CD8-positive, alpha-beta memory T cell (primary cell): ENCODE measurements around the gene RAB10. TPM values are rescaled to one million over a fixed set of nuclear protein-coding genes. Genes with fewer than 3 reads are reported as not detected.
A peak's percentile ranks its signal among the peaks of the same experiment; 100 is the strongest.

Experiments used
- CTCF ChIA-PET: fragments of 350-600 bp; sonication (Branson Sonifier 250); formaldehyde crosslinking; loops from one replicate; lab custom pipeline; 2021; ENCODE audit warnings: antibody characterized with exemption; lab: Charles Lee
- POLR2A ChIA-PET: fragments of 350-600 bp; sonication (Branson Sonifier 250); formaldehyde crosslinking; loops from one replicate; lab custom pipeline; 2021; ENCODE audit warnings: antibody characterized with exemption; lab: Charles Lee
- DNase-seq, 5 donors: peaks; one replicate each; pipeline versions ENCODE4 v3.0.0 to v3.0.0-alpha.2; 2020 to 2022; ENCODE audit warnings: mixed read lengths in 1 of 5
- H3K27ac ChIP-seq: one replicate; pipeline ENCODE4 v1.7.0; 2013; ENCODE audit warnings: low read depth, mild to moderate bottlenecking, low read length, moderate library complexity
- H3K27me3 ChIP-seq: 2 replicates; pipeline ENCODE4 v1.7.0; 2013; ENCODE audit warnings: low read length, mild to moderate bottlenecking; ENCODE audit not compliant: insufficient read depth, poor library complexity, severe bottlenecking
- H3K36me3 ChIP-seq: 2 replicates; pipeline ENCODE4 v1.7.0; 2013; ENCODE audit warnings: mild to moderate bottlenecking, low read length, moderate library complexity; ENCODE audit not compliant: insufficient read depth
- H3K4me1 ChIP-seq: 2 replicates; pipeline ENCODE4 v1.7.0; 2013; ENCODE audit warnings: mild to moderate bottlenecking, low read length, moderate library complexity; ENCODE audit not compliant: insufficient read depth
- H3K4me3 ChIP-seq: 2 replicates; pipeline ENCODE4 v1.7.0; 2013; ENCODE audit warnings: mild to moderate bottlenecking, low read length
- H3K9me3 ChIP-seq: 2 replicates; pipeline ENCODE4 v1.7.0; 2013; ENCODE audit warnings: mild to moderate bottlenecking, low read length
- H3K27ac Mint-ChIP-seq, 8 donors: one replicate each; pipeline ENCODE4 v1.8.0; 2020 to 2021; ENCODE audit warnings: mixed read lengths in 8 of 8, mild to moderate bottlenecking in 6 of 8, inconsistent platforms in 3 of 8, moderate library complexity in 3 of 8
- H3K27me3 Mint-ChIP-seq, 2 donors: one replicate each; pipeline ENCODE4 v1.8.0; 2020 to 2021; ENCODE audit warnings: mixed read lengths in 2 of 2, mild to moderate bottlenecking in 1 of 2, moderate library complexity in 1 of 2
- H3K36me3 Mint-ChIP-seq, 3 donors: one replicate each; pipeline ENCODE4 v1.8.0; 2020 to 2021; ENCODE audit warnings: mixed read lengths in 3 of 3, inconsistent platforms in 1 of 3, mild to moderate bottlenecking in 1 of 3
- H3K4me1 Mint-ChIP-seq, 3 donors: one replicate each; pipeline ENCODE4 v1.8.0; 2020 to 2021; ENCODE audit warnings: mixed read lengths in 3 of 3, inconsistent platforms in 1 of 3, mild to moderate bottlenecking in 1 of 3
- H3K4me3 Mint-ChIP-seq, 7 donors: one replicate each; pipeline ENCODE4 v1.8.0; 2020 to 2021; ENCODE audit warnings: mixed read lengths in 7 of 7, mild to moderate bottlenecking in 6 of 7, moderate library complexity in 4 of 7, inconsistent platforms in 2 of 7
- H3K9me3 Mint-ChIP-seq, 5 donors: one replicate each; pipeline ENCODE4 v1.8.0; 2020 to 2022; ENCODE audit warnings: mixed read lengths in 5 of 5, mild to moderate bottlenecking in 3 of 5, moderate library complexity in 2 of 5, inconsistent platforms in 1 of 5
- polyA plus RNA-seq: library from polyadenylated mRNA; unstranded; fragments of 300-500 nt; fragmentation: Illumina TruSeq; gene quantifications from one replicate; pipeline ENCODE4 v1.2.3, GENCODE V29; 2021
- total RNA-seq, 2 experiments: library from RNA; stranded (reverse); gene quantifications; one replicate each; pipeline ENCODE4 v1.2.3, GENCODE V29; 2021

RAB10 gene
- total and polyA plus RNA-seq, 3 experiments from 2014 or later = 93.3 to 167 (median 155) TPM

DNA sequence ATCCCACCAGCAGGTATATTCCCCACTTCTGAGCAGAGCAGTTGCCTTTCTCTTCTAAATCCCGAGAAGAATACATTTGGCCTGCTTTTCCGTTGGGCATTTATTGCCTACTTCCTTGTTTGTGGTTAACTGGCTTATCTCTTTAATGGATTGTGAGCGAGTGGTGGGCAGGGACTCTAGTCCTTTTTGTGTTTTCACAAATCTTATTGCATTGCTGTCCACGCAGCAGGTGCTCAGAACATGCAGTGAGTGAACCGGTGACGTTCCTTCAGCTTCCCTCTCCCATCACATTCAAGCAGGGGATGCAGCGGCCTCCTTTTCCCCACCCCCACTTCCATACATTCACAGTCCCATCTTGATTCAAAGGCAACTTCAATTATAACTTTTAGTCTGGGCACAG is 110.1 kb downstream of the RAB10 start:
- Histone ChIP-seq H3K27me3 (no peaks in the 10 kb centered on the region), H3K27ac (no peak overlapping the region), H3K4me1 (no peaks in the 10 kb centered on the region), H3K36me3 (no peaks in the 10 kb centered on the region), H3K4me3 (no peak overlapping the region), H3K9me3 (no peaks in the 10 kb centered on the region)
- H3K27me3 Mint-ChIP-seq = peaks cover 1 to 5% of the 10 kb centered on the region in 2 donors
- no peak overlapping the region for H3K27ac Mint-ChIP-seq
- H3K4me1 Mint-ChIP-seq = no peaks in the 10 kb centered on the region
- no peaks in the 10 kb centered on the region for H3K9me3 Mint-ChIP-seq
- POLR2A ChIA-PET = no interaction called here
- H3K4me3 Mint-ChIP-seq = no peak overlapping the region
- CTCF ChIA-PET = interaction anchor here (0.7 to 2.4 kb wide), 4 partner anchors 7 to 285 kb away, joined by 3 to 12 read pairs (median 8); no protein-coding TSS in a partner anchor
- peaks cover 0 to 2% (median 0%) of the 10 kb centered on the region in 3 donors for H3K36me3 Mint-ChIP-seq
- DNase-seq = no peak

DNA sequence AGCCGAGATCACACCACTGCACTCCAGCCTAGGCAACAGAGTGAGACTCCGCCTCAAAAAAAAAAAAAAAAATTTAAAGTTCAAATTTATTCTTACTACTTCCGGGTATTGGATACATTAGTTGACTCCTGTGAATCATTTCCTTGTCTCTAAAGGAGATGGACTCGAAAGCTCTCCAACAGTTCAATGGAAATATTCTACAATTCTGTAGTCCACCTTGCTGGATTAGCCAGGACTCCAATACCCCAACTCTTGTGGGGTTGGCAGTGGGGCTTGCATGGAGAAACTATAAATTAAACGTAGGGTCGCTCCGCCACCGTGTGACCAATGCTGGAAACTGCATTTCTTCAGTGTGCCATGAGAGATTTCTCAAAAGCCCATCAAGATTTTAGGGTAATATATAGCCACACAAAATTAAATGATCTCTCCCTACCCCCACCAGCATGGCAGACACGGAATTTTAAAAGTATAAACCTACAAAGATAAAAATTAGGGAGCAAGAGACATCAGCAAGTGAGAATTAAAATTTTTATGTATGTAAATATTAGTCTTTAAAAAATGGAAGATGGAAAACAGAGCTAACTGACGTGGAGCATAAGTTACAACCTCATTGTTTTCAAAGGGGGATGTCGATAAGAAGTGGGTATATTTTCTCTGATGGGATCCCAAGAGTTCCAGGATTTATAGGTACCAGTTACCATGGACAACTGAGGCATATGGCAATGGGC is 111.2 kb downstream of the RAB10 start:
- CTCF ChIA-PET = interaction anchor here (0.7 to 2.4 kb wide), 7 partner anchors 9 to 339 kb away, joined by 3 to 12 read pairs (median 3); partner anchors contain the start of gene ASXL2
- H3K4me3 Mint-ChIP-seq = no peak overlapping the region
- Histone ChIP-seq H3K36me3 (no peaks in the 10 kb centered on the region), H3K4me1 (no peaks in the 10 kb centered on the region), H3K9me3 (no peaks in the 10 kb centered on the region), H3K27ac (no peak overlapping the region), H3K4me3 (no peak overlapping the region), H3K27me3 (peaks cover under 1% of the 10 kb centered on the region)
- H3K27me3 Mint-ChIP-seq = peaks cover 3 to 12% of the 10 kb centered on the region in 2 donors
- POLR2A ChIA-PET = no interaction called here
- peak; percentile 27 to 70 (median 42) for DNase-seq
- no peak overlapping the region for H3K27ac Mint-ChIP-seq
- peaks cover 0 to 2% (median 0%) of the 10 kb centered on the region in 3 donors for H3K36me3 Mint-ChIP-seq
- no peaks in the 10 kb centered on the region for H3K9me3 Mint-ChIP-seq
- no peaks in the 10 kb centered on the region for H3K4me1 Mint-ChIP-seq

DNA sequence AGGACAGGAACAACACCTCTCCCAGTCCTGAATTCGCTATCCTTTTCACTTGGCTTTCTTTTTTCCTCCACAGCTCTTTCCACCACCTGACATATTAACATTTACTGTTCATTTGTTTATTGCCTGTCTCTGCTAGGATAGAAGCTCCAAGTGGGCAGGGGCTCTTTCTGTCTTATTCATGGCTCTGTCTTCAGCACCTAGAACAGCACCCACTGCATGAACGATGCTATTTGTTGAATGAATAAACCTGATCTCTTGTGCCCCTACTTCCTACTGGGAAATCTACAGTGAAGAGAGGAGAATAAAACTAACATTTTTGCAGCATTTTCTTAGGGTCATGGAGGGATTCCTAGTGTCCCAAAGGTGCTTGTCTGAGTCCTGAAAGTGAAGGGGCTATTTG is 114.6 kb downstream of the RAB10 start:
- Histone ChIP-seq H3K27ac (no peak overlapping the region), H3K4me3 (no peak overlapping the region), H3K36me3 (no peaks in the 10 kb centered on the region), H3K27me3 (peaks cover 4% of the 10 kb centered on the region), H3K9me3 (no peaks in the 10 kb centered on the region), H3K4me1 (no peaks in the 10 kb centered on the region)
- Mint-ChIP-seq H3K27ac (peak overlapping the region in 1 of 8 donors; percentile 33), H3K4me1 (no peaks in the 10 kb centered on the region), H3K9me3 (peaks cover 0 to 2% (median 0%) of the 10 kb centered on the region in 5 donors), H3K36me3 (peaks cover 0 to 6% (median 2%) of the 10 kb centered on the region in 3 donors), H3K27me3 (peaks cover 6 to 30% of the 10 kb centered on the region in 2 donors), H3K4me3 (no peak overlapping the region)
- no peak for DNase-seq
- CTCF ChIA-PET = no interaction called here
- POLR2A ChIA-PET = no interaction called here

DNA sequence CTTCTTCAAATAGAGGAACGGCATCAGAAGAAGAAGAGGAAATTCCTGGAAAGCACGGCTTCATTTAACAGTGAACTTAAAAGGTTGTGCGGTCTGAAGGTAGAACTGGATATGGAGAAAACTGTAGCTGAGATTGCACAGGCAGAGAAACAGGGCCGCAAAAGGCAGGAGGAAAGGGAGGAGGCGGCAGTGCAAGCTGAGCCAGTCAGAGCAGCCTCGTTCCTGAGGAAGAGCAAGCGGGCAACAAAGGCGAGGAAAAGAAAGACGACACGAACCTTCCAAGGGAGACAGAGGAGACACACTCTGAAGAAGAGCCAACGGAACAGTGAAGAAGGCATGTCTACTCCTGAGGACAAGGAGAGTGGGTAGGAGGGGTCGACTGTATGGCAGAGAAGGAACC is 116.4 kb downstream of the RAB10 start:
- POLR2A ChIA-PET = no interaction called here
- Histone ChIP-seq H3K36me3 (no peaks in the 10 kb centered on the region), H3K27ac (no peak overlapping the region), H3K9me3 (no peaks in the 10 kb centered on the region), H3K4me1 (no peaks in the 10 kb centered on the region), H3K4me3 (no peak overlapping the region), H3K27me3 (peaks cover 4% of the 10 kb centered on the region)
- no peak for DNase-seq
- Mint-ChIP-seq H3K4me3 (peak overlapping the region in 1 of 7 donors; percentile 48), H3K36me3 (peaks cover 0 to 12% (median 2%) of the 10 kb centered on the region in 3 donors), H3K9me3 (peaks cover 0 to 4% (median 0%) of the 10 kb centered on the region in 5 donors), H3K27ac (no peak overlapping the region), H3K4me1 (no peaks in the 10 kb centered on the region), H3K27me3 (peaks cover 6 to 41% of the 10 kb centered on the region in 2 donors)
- CTCF ChIA-PET = interaction anchor here (1.0 kb wide), 1 partner anchor 200 kb away, joined by 3 read pairs; no protein-coding TSS in a partner anchor

DNA sequence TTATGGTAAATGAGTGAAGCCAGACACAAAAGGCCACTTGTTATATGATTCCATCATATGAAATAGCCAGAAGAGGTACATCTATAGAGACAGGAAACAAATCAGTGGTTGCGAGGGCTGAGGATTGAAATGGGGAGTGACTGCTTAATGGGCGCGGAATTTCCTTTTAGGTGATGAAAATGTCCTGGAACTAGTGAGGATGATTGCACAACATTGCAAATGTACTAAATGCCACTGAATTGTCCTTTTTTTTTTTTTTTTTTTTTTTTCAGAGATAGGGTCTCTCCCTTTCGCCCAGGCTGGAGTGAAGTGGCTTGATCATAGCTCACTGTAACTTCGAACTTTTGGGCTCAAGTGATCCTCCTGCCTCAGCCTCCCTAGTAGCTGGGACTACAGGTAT is 123.7 kb downstream of the RAB10 start:
- H3K27ac Mint-ChIP-seq = no peak overlapping the region
- peaks cover 8 to 15% of the 10 kb centered on the region in 2 donors for H3K27me3 Mint-ChIP-seq
- H3K4me3 ChIP-seq = no peak overlapping the region
- no peaks in the 10 kb centered on the region for H3K36me3 ChIP-seq
- H3K27me3 ChIP-seq = no peaks in the 10 kb centered on the region
- peaks cover 0 to 5% (median 2%) of the 10 kb centered on the region in 5 donors for H3K9me3 Mint-ChIP-seq
- H3K36me3 Mint-ChIP-seq = peaks cover 0 to 10% (median 0%) of the 10 kb centered on the region in 3 donors
- DNase-seq = no peak
- H3K9me3 ChIP-seq = no peaks in the 10 kb centered on the region
- ChIA-PET POLR2A (no interaction called here), CTCF (no interaction called here)
- no peaks in the 10 kb centered on the region for H3K4me1 ChIP-seq
- H3K27ac ChIP-seq = no peak overlapping the region
- no peak overlapping the region for H3K4me3 Mint-ChIP-seq
- H3K4me1 Mint-ChIP-seq = no peaks in the 10 kb centered on the region

DNA sequence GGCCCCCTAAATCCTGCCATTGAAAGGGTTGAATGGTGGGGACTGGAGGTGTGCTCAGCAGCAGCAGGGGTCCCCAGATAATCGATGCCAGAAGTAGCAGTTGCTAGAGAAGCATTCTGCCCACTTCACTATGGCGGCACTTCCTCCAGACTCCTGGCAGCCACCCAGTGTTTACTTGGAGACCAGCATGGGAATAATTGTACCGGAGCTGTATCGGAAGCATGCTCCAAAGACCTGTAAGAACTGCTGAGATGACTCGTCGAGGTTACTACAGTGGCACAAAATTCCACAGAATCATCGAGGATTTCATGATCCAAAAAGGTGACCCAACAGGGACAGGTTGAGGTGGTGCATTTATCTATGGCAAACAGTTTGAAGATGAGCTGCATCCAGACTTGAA is 128.0 kb downstream of the RAB10 start:
- Mint-ChIP-seq H3K4me3 (no peak overlapping the region), H3K27ac (no peak overlapping the region), H3K4me1 (no peaks in the 10 kb centered on the region), H3K27me3 (peaks cover 0 to under 1% of the 10 kb centered on the region in 2 donors), H3K36me3 (peaks cover 0 to 3% (median 0%) of the 10 kb centered on the region in 3 donors), H3K9me3 (peaks cover 0 to 2% (median 0%) of the 10 kb centered on the region in 5 donors)
- Histone ChIP-seq H3K9me3 (no peaks in the 10 kb centered on the region), H3K36me3 (no peaks in the 10 kb centered on the region), H3K4me3 (no peak overlapping the region), H3K27ac (no peak overlapping the region), H3K27me3 (no peaks in the 10 kb centered on the region), H3K4me1 (no peaks in the 10 kb centered on the region)
- POLR2A ChIA-PET = no interaction called here
- CTCF ChIA-PET = no interaction called here
- no peak for DNase-seq

DNA sequence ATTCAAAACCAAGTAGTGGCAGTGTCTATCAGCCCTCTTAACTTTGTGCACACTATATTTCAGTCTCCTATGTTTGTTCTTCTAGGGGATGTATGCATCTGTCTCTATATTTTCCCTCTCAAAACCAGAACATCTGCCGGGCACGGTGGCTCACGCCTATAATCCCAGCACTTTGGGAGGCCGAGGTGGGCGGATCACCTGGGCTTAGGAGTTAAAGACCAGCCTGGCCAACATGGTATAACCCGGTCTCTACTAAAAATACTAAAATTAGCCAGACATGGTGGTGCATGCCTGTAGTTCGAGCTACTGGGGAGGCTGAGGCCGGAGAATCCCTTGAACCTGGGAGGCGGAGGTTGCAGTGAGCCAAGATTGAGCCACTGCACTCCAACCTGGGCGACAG is 129.1 kb downstream of the RAB10 start:
- H3K27ac Mint-ChIP-seq = peak overlapping the region in 1 of 8 donors; percentile 6
- H3K27me3 Mint-ChIP-seq = no peaks in the 10 kb centered on the region
- ChIA-PET POLR2A (no interaction called here), CTCF (no interaction called here)
- DNase-seq = no peak
- H3K9me3 ChIP-seq = no peaks in the 10 kb centered on the region
- H3K9me3 Mint-ChIP-seq = no peaks in the 10 kb centered on the region
- H3K27me3 ChIP-seq = no peaks in the 10 kb centered on the region
- no peak overlapping the region for H3K4me3 Mint-ChIP-seq
- H3K4me1 ChIP-seq = no peaks in the 10 kb centered on the region
- no peaks in the 10 kb centered on the region for H3K36me3 ChIP-seq
- peaks cover 0 to 3% (median 0%) of the 10 kb centered on the region in 3 donors for H3K36me3 Mint-ChIP-seq
- H3K4me3 ChIP-seq = no peak overlapping the region
- no peaks in the 10 kb centered on the region for H3K4me1 Mint-ChIP-seq
- H3K27ac ChIP-seq = no peak overlapping the region

DNA sequence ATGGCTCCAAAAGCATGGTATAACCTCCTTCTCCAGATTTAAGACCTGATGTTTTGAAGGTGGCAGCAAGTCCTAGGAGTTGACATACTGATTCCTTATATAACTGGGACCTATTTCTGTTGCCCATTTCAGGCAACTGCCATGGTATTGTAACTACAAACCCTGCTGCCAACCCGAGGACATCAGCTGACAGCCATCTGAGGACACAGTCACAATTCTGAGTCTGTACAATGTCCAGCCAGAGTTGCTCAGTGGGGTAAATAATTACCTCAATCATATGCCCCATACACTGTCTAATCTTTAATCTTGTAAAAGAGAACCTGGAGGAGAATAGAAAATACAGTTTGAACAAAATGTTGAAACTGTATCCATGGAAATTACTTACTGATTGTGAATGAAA is 130.3 kb downstream of the RAB10 start:
- no peaks in the 10 kb centered on the region for H3K9me3 Mint-ChIP-seq
- DNase-seq = no peak
- no peak overlapping the region for H3K27ac ChIP-seq
- H3K27me3 Mint-ChIP-seq = no peaks in the 10 kb centered on the region
- no peaks in the 10 kb centered on the region for H3K36me3 ChIP-seq
- no peaks in the 10 kb centered on the region for H3K4me1 Mint-ChIP-seq
- H3K36me3 Mint-ChIP-seq = peaks cover 0 to 3% (median 0%) of the 10 kb centered on the region in 3 donors
- H3K9me3 ChIP-seq = no peaks in the 10 kb centered on the region
- no peak overlapping the region for H3K27ac Mint-ChIP-seq
- POLR2A ChIA-PET = no interaction called here
- H3K4me1 ChIP-seq = no peaks in the 10 kb centered on the region
- no peak overlapping the region for H3K4me3 Mint-ChIP-seq
- no peak overlapping the region for H3K4me3 ChIP-seq
- CTCF ChIA-PET = no interaction called here
- H3K27me3 ChIP-seq = no peaks in the 10 kb centered on the region
